H1 (cell line): ENCODE data around the gene RNF214. TPM values are rescaled to one million over a fixed set of nuclear protein-coding genes. Genes with fewer than 3 reads are reported as not detected.

ENCODE experiments used
- CTCF ChIA-PET: fragments of 300-600 bp; sonication (Branson Sonifier 250); formaldehyde crosslinking; loops from one replicate; lab custom pipeline; 2021; ENCODE audit not compliant: partially characterized antibody; lab: Charles Lee
- POLR2A ChIA-PET: fragments of 300-600 bp; sonication (Branson Sonifier 250); formaldehyde crosslinking; loops from one replicate; lab custom pipeline; 2021; ENCODE audit warnings: inconsistent platforms; ENCODE audit not compliant: partially characterized antibody; lab: Charles Lee
- DNase-seq, 2 experiments: peaks; one replicate each; pipeline versions ENCODE4 v3.0.0 to v3.0.0-alpha.2; 2010 to 2022; ENCODE audit warnings: low spot score in 2 of 2, low read depth in 1 of 2, mixed read lengths in 1 of 2
- FAIRE-seq: peaks from 2 replicates; lab custom pipeline; 2011; peaks lifted over from hg19 to GRCh38; lab: Jason Lieb, UNC
- H2AFZ ChIP-seq: 2 replicates; pipeline ENCODE4 v1.8.1; 2012; ENCODE audit warnings: low read length, inconsistent platforms
- H2AK5ac ChIP-seq: 2 replicates; pipeline ENCODE4 v1.6.1; 2013; ENCODE audit warnings: low read depth, low read length
- H2BK120ac ChIP-seq: replicated peaks from 2 replicates; pipeline ENCODE3; 2013; ENCODE audit warnings: low read depth, low read length, inconsistent platforms
- H2BK12ac ChIP-seq: 2 replicates; pipeline ENCODE4 v1.6.1; 2013; ENCODE audit warnings: low read depth, low read length
- H2BK15ac ChIP-seq: 2 replicates; pipeline ENCODE4 v1.6.1; 2013; ENCODE audit warnings: low read length
- H2BK20ac ChIP-seq: 2 replicates; pipeline ENCODE4 v1.6.1; 2013; ENCODE audit warnings: low read length
- H2BK5ac ChIP-seq: 2 replicates; pipeline ENCODE4 v1.6.1; 2013; ENCODE audit warnings: low read depth, low read length
- H3K14ac ChIP-seq: 2 replicates; pipeline ENCODE4 v1.6.1; 2013; ENCODE audit warnings: inconsistent platforms; ENCODE audit not compliant: insufficient read length
- H3K18ac ChIP-seq: 2 replicates; pipeline ENCODE4 v1.6.1; 2013; ENCODE audit warnings: low read length; ENCODE audit errors: extremely low read depth
- H3K23ac ChIP-seq: 2 replicates; pipeline ENCODE4 v1.6.1; 2013; ENCODE audit warnings: inconsistent platforms; ENCODE audit not compliant: insufficient read length
- H3K23me2 ChIP-seq: 2 replicates; pipeline ENCODE4 v1.6.1; 2013; ENCODE audit warnings: low read depth, low read length
- H3K27ac ChIP-seq: 2 replicates; pipeline ENCODE4 v1.6.1; 2011; ENCODE audit warnings: low read depth, low read length, inconsistent platforms
- H3K27me3 ChIP-seq, 4 experiments: replicated peaks in 1 of 4; 1 replicate in 1 of 4; 2 replicates in 3 of 4; pipeline versions ENCODE4 v1.6.1 to v1.8.1; 2011 to 2013; ENCODE audit warnings: low read length in 3 of 4, mild to moderate bottlenecking in 3 of 4, inconsistent platforms in 2 of 4, mixed read lengths in 2 of 4, moderate library complexity in 1 of 4; ENCODE audit not compliant: control insufficient read depth in 3 of 4, insufficient read depth in 3 of 4; ENCODE audit errors: extremely low read depth in 1 of 4
- H3K36me3 ChIP-seq, 4 experiments: 2 replicates each; pipeline versions ENCODE4 v1.6.1 to v1.8.1; 2011 to 2013; ENCODE audit warnings: mild to moderate bottlenecking in 4 of 4, low read length in 3 of 4, moderate library complexity in 2 of 4, control low read depth in 1 of 4, inconsistent platforms in 1 of 4; ENCODE audit not compliant: insufficient read depth in 4 of 4, control insufficient read depth in 2 of 4
- H3K4ac ChIP-seq: replicated peaks from 2 replicates; pipeline ENCODE3; 2013; ENCODE audit warnings: low read length, low read depth, mixed read lengths, inconsistent platforms; ENCODE audit not compliant: insufficient read length
- H3K4me1 ChIP-seq, 4 experiments: replicated peaks in 1 of 4; 1 replicate in 1 of 4; 2 replicates in 3 of 4; pipeline versions ENCODE4 v1.6.1 to v1.8.1; 2011 to 2013; ENCODE audit warnings: low read length in 3 of 4, inconsistent platforms in 2 of 4, mixed read lengths in 1 of 4; ENCODE audit not compliant: insufficient read depth in 4 of 4, control insufficient read depth in 3 of 4
- H3K4me2 ChIP-seq, 2 experiments: 2 replicates each; pipeline versions ENCODE4 v1.6.1 to v1.8.1; 2011 to 2013; ENCODE audit warnings: low read depth in 2 of 2, low read length in 2 of 2, control low read depth in 1 of 2, inconsistent platforms in 1 of 2, mild to moderate bottlenecking in 1 of 2; ENCODE audit not compliant: insufficient read depth in 1 of 2
- H3K4me3 ChIP-seq, 4 experiments: fragments of 200-600, 300-600 bp in 1 of 4; sonication (generic), shearing (Covaris generic), sonication (Bioruptor Twin) in 1 of 4; 2 replicates each; pipeline versions ENCODE4 v1.5.1 to v1.8.1; 2011 to 2016; ENCODE audit warnings: low read length in 4 of 4, low read depth in 3 of 4, control low read depth in 2 of 4, inconsistent platforms in 2 of 4, mild to moderate bottlenecking in 2 of 4, mixed read lengths in 1 of 4, moderate library complexity in 1 of 4; ENCODE audit not compliant: insufficient read depth in 2 of 4; ENCODE audit errors: extremely low read depth in 1 of 4
- H3K56ac ChIP-seq: replicated peaks from 2 replicates; pipeline ENCODE3; 2013; ENCODE audit warnings: low read depth, mild to moderate bottlenecking, mixed read lengths, low read length, inconsistent platforms; ENCODE audit not compliant: insufficient read length
- H3K79me1 ChIP-seq: 2 replicates; pipeline ENCODE4 v1.6.1; 2013; ENCODE audit warnings: low read depth, low read length, control low read depth
- H3K79me2 ChIP-seq, 2 experiments: 2 replicates each; pipeline versions ENCODE4 v1.6.1 to v1.8.1; 2012 to 2013; ENCODE audit warnings: low read length in 2 of 2, mild to moderate bottlenecking in 2 of 2, inconsistent platforms in 1 of 2; ENCODE audit not compliant: insufficient read depth in 2 of 2, control insufficient read depth in 1 of 2
- H3K9ac ChIP-seq, 4 experiments: replicated peaks in 1 of 4; 1 replicate in 1 of 4; 2 replicates in 3 of 4; pipeline versions ENCODE4 v1.6.1 to v1.8.1; 2011 to 2013; ENCODE audit warnings: low read depth in 3 of 4, low read length in 3 of 4, control low read depth in 2 of 4, mild to moderate bottlenecking in 2 of 4, moderate library complexity in 2 of 4, inconsistent platforms in 1 of 4; ENCODE audit errors: extremely low read depth in 1 of 4
- H3K9me3 ChIP-seq, 2 experiments: 2 replicates each; pipeline versions ENCODE4 v1.6.1 to v1.8.1; 2012 to 2013; ENCODE audit warnings: mild to moderate bottlenecking in 2 of 2, moderate library complexity in 2 of 2, control low read depth in 1 of 2, inconsistent platforms in 1 of 2, low read depth in 1 of 2, low read length in 1 of 2, mixed read lengths in 1 of 2; ENCODE audit not compliant: insufficient read depth in 2 of 2
- H4K20me1 ChIP-seq, 2 experiments: replicated peaks in 1 of 2; 2 replicates each; pipeline versions ENCODE3 to v1.8.1; 2011 to 2013; ENCODE audit warnings: inconsistent platforms in 2 of 2, low read length in 2 of 2, mild to moderate bottlenecking in 1 of 2; ENCODE audit not compliant: insufficient read depth in 2 of 2, control insufficient read depth in 1 of 2
- H4K5ac ChIP-seq: 2 replicates; pipeline ENCODE4 v1.6.1; 2013; ENCODE audit warnings: low read length, low read depth, mixed read lengths, inconsistent platforms; ENCODE audit not compliant: insufficient read length
- H4K8ac ChIP-seq: 2 replicates; pipeline ENCODE4 v1.8.0; 2013; ENCODE audit warnings: mild to moderate bottlenecking, moderate library complexity, low read length, inconsistent platforms; ENCODE audit not compliant: insufficient read depth; ENCODE audit errors: extremely low read depth
- H4K91ac ChIP-seq: replicated peaks from 2 replicates; pipeline ENCODE3; 2013; ENCODE audit warnings: low read length, mixed read lengths, inconsistent platforms; ENCODE audit not compliant: insufficient read length
- ATF3 ChIP-seq: IDR thresholded peaks from 2 replicates; pipeline ENCODE4 v1.6.1; 2011; ENCODE audit warnings: low read depth, mild to moderate bottlenecking, low read length; ENCODE audit not compliant: insufficient read depth
- BACH1 ChIP-seq: IDR thresholded peaks from 2 replicates; pipeline ENCODE4 v1.6.1; 2012; ENCODE audit warnings: low read length, improper control_type of control experiment
- CHD1 ChIP-seq: IDR thresholded peaks from 2 replicates; pipeline ENCODE4 v1.6.1; 2012; ENCODE audit warnings: low read depth, low read length, improper control_type of control experiment
- CREB1 ChIP-seq: IDR thresholded peaks from 2 replicates; pipeline ENCODE4 v1.6.1; 2012; ENCODE audit warnings: inconsistent platforms
- MAX ChIP-seq: IDR thresholded peaks from 2 replicates; pipeline ENCODE4 v1.6.1; 2012; ENCODE audit warnings: inconsistent platforms
- POLR2A ChIP-seq, 2 experiments: IDR thresholded peaks; 1 replicate in 1 of 2; 2 replicates in 1 of 2; pipeline ENCODE4 v1.6.1; 2011; ENCODE audit warnings: low read depth in 2 of 2, low read length in 2 of 2, mild to moderate bottlenecking in 2 of 2; ENCODE audit errors: control extremely low read depth in 1 of 2
- RAD21 ChIP-seq, 2 experiments: IDR thresholded peaks in 1 of 2; conservative IDR thresholded peaks in 1 of 2; 2 replicates each; pipeline ENCODE4 v1.6.1; 2011; ENCODE audit warnings: low read depth in 2 of 2, low read length in 2 of 2, improper control_type of control experiment in 1 of 2, inconsistent platforms in 1 of 2, mild to moderate bottlenecking in 1 of 2, moderate library complexity in 1 of 2
- RFX5 ChIP-seq: IDR thresholded peaks from 2 replicates; pipeline ENCODE4 v1.6.1; 2011; ENCODE audit warnings: low read depth, low read length, improper control_type of control experiment, borderline replicate concordance
- RNF2 ChIP-seq: fragments of 200-900, 300-1000 bp; sonication (generic); IDR thresholded peaks from 2 replicates; pipeline ENCODE4 v1.7.1; 2016; ENCODE audit warnings: borderline replicate concordance, low read depth, mild to moderate bottlenecking, antibody characterized with exemption, low read length; ENCODE audit not compliant: poor library complexity, severe bottlenecking; ENCODE audit errors: missing control alignments
- SAP30 ChIP-seq: fragments of 300-600 bp; sonication (generic); IDR thresholded peaks from 2 replicates; pipeline ENCODE4 v1.7.1; 2012; ENCODE audit warnings: low read length, moderate library complexity, mild to moderate bottlenecking, inconsistent platforms; ENCODE audit not compliant: insufficient read depth, insufficient replicate concordance
- WGBS, 2 experiments: shearing (Covaris generic) in 1 of 2; methylation state at CpG; one replicate each; pipeline versions ENCODE4 v1.1.6 to v1.1.7; 2013 to 2015; ENCODE audit warnings: low lambda C conversion rate in 2 of 2, mixed read lengths in 2 of 2, inconsistent platforms in 1 of 2, low coverage in 1 of 2, missing lambda C conversion rate in 1 of 2; ENCODE audit not compliant: insufficient replicate concordance in 2 of 2, insufficient coverage in 1 of 2, insufficient read length in 1 of 2; ENCODE audit errors: extremely low coverage in 1 of 2, missing lambda C conversion rate in 1 of 2; 5-methylcytosine and 5-hydroxymethylcytosine counted together
- polyA plus RNA-seq, 7 experiments: library from polyadenylated mRNA; depleted of rRNA in 3 of 7; stranded (reverse) in 5 of 7; unstranded in 2 of 7; fragments of >200 nt in 5 of 7; fragments of 200-250 nt in 2 of 7; gene quantifications; 1 replicate in 5 of 7; 2 replicates in 1 of 7; 4 replicates in 1 of 7; pipeline versions ENCODE4 v1.2.1 to v1.2.3, GENCODE V29; 2011 to 2013; ENCODE audit warnings: missing spikeins in 2 of 7, mixed read lengths in 2 of 7
- total RNA-seq: library from RNA; stranded (reverse); fragmentation: NEBNext Ultra II Directional; extraction: Animal tissue kit (Norgen Biotek cat#: 25700); gene quantifications from 2 replicates; pipeline ENCODE4 v1.2.1, GENCODE V29; 2021
- TF ChIP-seq, protein P1 (sequence below): IDR thresholded peaks from 2 replicates; pipeline ENCODE4 v1.6.1; 2012; ENCODE audit warnings: inconsistent platforms

Gene RNF214
- total and polyA plus RNA-seq, 2 of the 8 experiments (the other 6 are each of a cell fraction or from before 2014, with no cell fraction given), result 34.9 to 35.6 TPM

DNA sequence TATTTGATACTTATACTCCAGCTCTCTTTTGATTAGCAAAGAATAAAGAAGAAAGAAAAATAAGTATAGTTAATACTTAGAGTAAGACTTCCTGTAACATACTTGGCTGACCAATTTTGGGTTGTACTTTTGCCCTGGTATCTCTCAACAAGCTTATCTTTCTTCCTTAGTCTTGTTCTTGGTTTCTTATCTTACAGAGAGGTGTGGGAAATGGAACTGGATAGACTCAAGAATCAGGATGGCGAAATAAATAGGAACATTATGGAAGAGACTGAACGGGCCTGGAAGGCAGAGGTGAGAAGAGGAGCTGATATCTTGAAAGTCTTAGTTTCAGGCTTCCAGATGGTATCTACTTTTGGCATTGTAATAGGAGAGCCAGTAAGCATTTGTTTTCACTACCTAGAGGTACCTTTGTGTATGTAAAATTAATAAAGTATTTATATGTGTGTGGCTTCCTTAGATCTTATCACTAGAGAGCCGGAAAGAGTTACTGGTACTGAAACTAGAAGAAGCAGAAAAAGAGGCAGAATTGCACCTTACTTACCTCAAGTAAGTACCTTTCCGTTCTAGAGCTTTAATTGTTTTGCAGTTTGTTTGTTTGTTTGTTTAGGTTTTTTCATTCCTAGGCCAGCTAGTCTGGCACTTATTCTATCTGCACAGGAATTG is 47.4 kb downstream of the RNF214 start:
- no peak overlapping the region for H2BK120ac ChIP-seq
- no peak overlapping the region for H2BK15ac ChIP-seq
- H3K4ac ChIP-seq, result no peak overlapping the region
- H3K18ac ChIP-seq, result no peak overlapping the region
- no peak overlapping the region for H4K8ac ChIP-seq
- DNase-seq (no peak), FAIRE-seq (no peak)
- no peak overlapping the region for H2AFZ ChIP-seq
- H4K5ac ChIP-seq, result no peak overlapping the region
- no peak overlapping the region for H2BK5ac ChIP-seq
- H3K14ac ChIP-seq, result no peak overlapping the region
- H2BK12ac ChIP-seq, result no peak overlapping the region
- no peak overlapping the region for H3K4me2 ChIP-seq
- no peak overlapping the region for H3K27ac ChIP-seq
- 94% methylated on average over 4 of the region's 4 CpGs; no CpG with 5 or more reads in 1 of the 2 experiments for WGBS, 2 experiments
- H3K79me2 ChIP-seq, result no peaks in the 10 kb centered on the region
- H3K36me3 ChIP-seq, result peaks cover 17 to 38% (median 21%) of the 10 kb centered on the region in 4 experiments
- H4K20me1 ChIP-seq, result no peaks in the 10 kb centered on the region
- H3K23me2 ChIP-seq, result no peaks in the 10 kb centered on the region
- H2AK5ac ChIP-seq, result no peak overlapping the region
- no peaks in the 10 kb centered on the region for H3K4me1 ChIP-seq
- H3K4me3 ChIP-seq, result no peak overlapping the region
- H3K79me1 ChIP-seq, result no peaks in the 10 kb centered on the region
- H4K91ac ChIP-seq, result no peak overlapping the region
- no peak overlapping the region for H3K9ac ChIP-seq
- CTCF ChIA-PET, result interaction anchor here (1.1 kb wide), 1 partner anchor 17 kb away, joined by 3 read pairs; no protein-coding TSS in a partner anchor
- POLR2A ChIA-PET, result interaction anchor here (0.6 to 1.4 kb wide), 2 partner anchors 23 to 293 kb away, joined by 3 read pairs; no protein-coding TSS in a partner anchor
- no peak overlapping the region for H2BK20ac ChIP-seq
- no peaks in the 10 kb centered on the region for H3K27me3 ChIP-seq
- H3K56ac ChIP-seq, result no peak overlapping the region
- no peak overlapping the region for H3K23ac ChIP-seq
- no peaks in the 10 kb centered on the region for H3K9me3 ChIP-seq
- TF ChIP-seq RFX5, result no peak
- TF ChIP-seq, protein P1, sequence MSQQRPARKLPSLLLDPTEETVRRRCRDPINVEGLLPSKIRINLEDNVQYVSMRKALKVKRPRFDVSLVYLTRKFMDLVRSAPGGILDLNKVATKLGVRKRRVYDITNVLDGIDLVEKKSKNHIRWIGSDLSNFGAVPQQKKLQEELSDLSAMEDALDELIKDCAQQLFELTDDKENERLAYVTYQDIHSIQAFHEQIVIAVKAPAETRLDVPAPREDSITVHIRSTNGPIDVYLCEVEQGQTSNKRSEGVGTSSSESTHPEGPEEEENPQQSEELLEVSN, result no peak
- no peak for TF ChIP-seq RAD21 (IDR thresholded peaks at IDR 0.05 in 1 of 2, conservative IDR thresholded peaks at IDR 0.05 in 1 of 2; ENCODE audit: low read depth in 2 of 2, low read length in 2 of 2)
- no peak for TF ChIP-seq BACH1
- TF ChIP-seq ATF3, result no peak
- TF ChIP-seq RNF2, result no peak
- no peak for TF ChIP-seq SAP30
- TF ChIP-seq POLR2A (IDR thresholded peaks at IDR 0.05; ENCODE audit: control extremely low read depth in 1 of 2, low read depth in 2 of 2, low read length in 2 of 2), result no peak
- TF ChIP-seq MAX, result no peak
- TF ChIP-seq CHD1, result no peak
- no peak for TF ChIP-seq CREB1
